Skeletal muscle satellite cell (primary cell): ENCODE data around the gene DOC2A.
A peak's percentile ranks its signal among the peaks of the same experiment; 100 is the strongest.

Experiments used
- H3K27me3 ChIP-seq: 2 replicates; pipeline ENCODE4 v1.7.0; 2013; ENCODE audit warnings: low read length; ENCODE audit not compliant: control insufficient read depth, insufficient read depth
- H3K36me3 ChIP-seq: 2 replicates; pipeline ENCODE4 v1.7.0; 2013; ENCODE audit warnings: mild to moderate bottlenecking, control low read depth, low read length; ENCODE audit not compliant: insufficient read depth
- H3K4me1 ChIP-seq: 2 replicates; pipeline ENCODE4 v1.7.0; 2013; ENCODE audit warnings: low read length; ENCODE audit not compliant: control insufficient read depth, insufficient read depth
- H3K4me2 ChIP-seq: 2 replicates; pipeline ENCODE4 v1.7.0; 2013; ENCODE audit warnings: mild to moderate bottlenecking, low read length
- H3K4me3 ChIP-seq: 2 replicates; pipeline ENCODE4 v1.7.0; 2013; ENCODE audit warnings: low read length
- H3K9ac ChIP-seq: 2 replicates; pipeline ENCODE4 v1.7.0; 2013; ENCODE audit warnings: mild to moderate bottlenecking, low read depth, low read length, moderate library complexity
- H3K9me3 ChIP-seq: replicated peaks from 2 replicates; pipeline ENCODE4 v1.7.0; 2013; ENCODE audit warnings: mild to moderate bottlenecking, control low read depth, low read length

The DOC2A gene

GRCh38 chr16:30009990-30010843 lies 610 bp downstream of the DOC2A start:
- H3K27me3 ChIP-seq, result peaks cover 32% of the 10 kb centered on the region
- peak overlapping the region; percentile 53 for H3K4me2 ChIP-seq
- H3K4me1 ChIP-seq, result peaks cover 6% of the 10 kb centered on the region
- no peak overlapping the region for H3K4me3 ChIP-seq
- H3K36me3 ChIP-seq, result peaks cover 5% of the 10 kb centered on the region
- no peaks in the 10 kb centered on the region for H3K9me3 ChIP-seq
- no peak overlapping the region for H3K9ac ChIP-seq

- peaks cover 5% of the 10 kb centered on the region for H3K36me3 ChIP-seq
- H3K9ac ChIP-seq, result no peak overlapping the region
- peaks cover 6% of the 10 kb centered on the region for H3K4me1 ChIP-seq
- H3K27me3 ChIP-seq, result peaks cover 32% of the 10 kb centered on the region
- H3K4me2 ChIP-seq, result no peak overlapping the region
- no peak overlapping the region for H3K4me3 ChIP-seq
- no peaks in the 10 kb centered on the region for H3K9me3 ChIP-seq
Measured at GRCh38 chr16:30009085-30009862, 1.6 kb downstream of the DOC2A start.

GRCh38 chr16:30007378-30007895 lies 3.4 kb downstream of the DOC2A start:
- Histone ChIP-seq H3K9me3 (no peaks in the 10 kb centered on the region), H3K36me3 (peaks cover 7% of the 10 kb centered on the region), H3K4me1 (peaks cover 6% of the 10 kb centered on the region), H3K9ac (no peak overlapping the region), H3K4me2 (no peak overlapping the region), H3K4me3 (no peak overlapping the region), H3K27me3 (peaks cover 32% of the 10 kb centered on the region)

DNA sequence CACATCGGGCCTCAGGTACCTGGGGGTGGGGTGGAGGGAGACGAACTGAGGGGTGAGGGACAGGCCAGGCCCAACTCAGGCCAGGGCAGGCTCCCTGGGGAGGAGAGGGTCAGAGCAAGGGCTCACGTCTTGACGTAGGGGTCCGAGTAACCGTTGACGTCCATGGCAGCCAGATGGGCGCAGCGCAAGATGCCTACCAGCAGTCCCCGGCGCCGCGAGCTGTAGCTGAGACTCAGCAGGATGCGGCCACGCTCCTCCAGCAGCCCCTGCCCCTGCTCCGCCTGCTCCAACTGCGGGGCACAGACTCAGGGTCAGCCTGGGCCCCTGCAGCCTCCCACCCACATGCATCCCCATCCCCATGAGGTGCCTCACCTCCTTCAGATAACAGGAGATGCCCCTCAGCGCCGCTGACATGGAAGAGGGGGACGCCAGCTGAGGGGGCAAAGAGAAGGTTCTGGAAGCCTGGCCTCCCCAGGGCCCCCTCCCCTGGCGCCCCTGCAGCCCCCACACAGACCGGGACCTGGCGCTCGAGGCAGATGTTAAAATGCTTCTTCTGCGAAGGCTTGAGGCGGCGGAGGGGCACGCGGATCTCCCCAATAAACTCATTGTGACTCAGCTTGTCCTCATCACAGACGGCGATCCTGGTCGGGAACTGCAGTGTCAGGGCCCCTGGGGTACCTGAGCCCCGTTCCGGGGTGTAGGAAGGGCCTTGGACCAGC lies 4.0 kb downstream of the DOC2A start:
- H3K9ac ChIP-seq, result no peak overlapping the region
- H3K4me2 ChIP-seq, result no peak overlapping the region
- peaks cover 6% of the 10 kb centered on the region for H3K4me1 ChIP-seq
- H3K9me3 ChIP-seq, result no peaks in the 10 kb centered on the region
- no peak overlapping the region for H3K4me3 ChIP-seq
- peaks cover 28% of the 10 kb centered on the region for H3K27me3 ChIP-seq
- H3K36me3 ChIP-seq, result peaks cover 13% of the 10 kb centered on the region

DNA sequence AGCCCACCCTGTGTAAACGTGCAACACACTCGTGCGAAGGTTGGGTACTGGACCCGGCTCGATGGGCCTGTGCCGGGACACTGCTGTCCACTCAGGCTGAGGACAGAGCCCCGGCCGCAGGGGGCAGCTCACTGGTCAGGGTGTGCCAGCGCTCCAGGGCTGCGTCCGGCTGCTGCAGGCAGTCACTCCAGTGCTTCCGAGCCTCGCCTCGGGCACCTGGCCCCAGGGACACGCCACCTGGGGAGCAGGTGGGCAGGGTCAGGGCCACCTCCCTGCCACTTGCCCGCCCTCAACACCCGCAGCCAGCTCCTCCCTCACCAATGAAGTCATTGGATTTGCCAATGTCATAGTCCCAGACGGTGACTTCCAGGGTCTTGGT lies 4.7 kb downstream of the DOC2A start:
- Histone ChIP-seq H3K4me2 (no peak overlapping the region), H3K9ac (no peak overlapping the region), H3K27me3 (peaks cover 23% of the 10 kb centered on the region), H3K4me3 (no peak overlapping the region), H3K9me3 (no peaks in the 10 kb centered on the region), H3K36me3 (peaks cover 18% of the 10 kb centered on the region), H3K4me1 (peaks cover 6% of the 10 kb centered on the region)

DNA sequence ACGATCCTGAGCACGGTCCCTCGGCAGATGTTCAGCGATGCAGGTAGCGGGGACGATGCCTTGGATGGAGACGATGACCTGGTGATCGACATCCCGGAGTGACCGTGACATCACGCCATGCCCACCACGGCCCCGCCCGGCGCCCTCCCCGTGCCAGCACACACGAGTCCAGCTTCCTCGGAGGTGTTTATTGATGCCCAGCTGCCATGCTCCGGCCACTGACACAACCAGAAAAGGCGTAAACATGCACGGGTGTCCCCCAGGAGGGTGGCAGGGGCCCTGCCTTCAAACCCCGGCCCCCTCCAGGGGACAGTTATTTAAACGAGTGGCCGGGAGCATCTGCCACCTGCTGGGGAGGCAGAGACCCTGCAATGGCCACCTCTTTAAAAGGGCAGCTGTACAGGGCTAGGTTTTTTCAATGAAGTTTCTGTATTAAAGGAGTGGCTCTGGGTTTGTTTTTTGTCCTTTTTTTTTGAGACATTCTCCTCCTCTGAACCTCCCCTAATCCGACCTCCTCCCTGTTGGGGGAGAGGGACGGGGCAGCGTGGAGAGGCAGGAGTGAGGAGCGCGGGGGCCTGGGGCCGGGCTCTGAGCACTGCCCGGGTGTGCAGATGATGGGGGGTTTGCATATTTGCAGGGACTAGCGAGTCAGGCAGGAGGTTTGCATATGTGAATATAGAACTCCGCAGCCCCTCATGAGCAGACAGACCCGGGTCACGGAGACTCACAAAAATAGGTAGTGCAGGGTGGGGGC lies 5.3 kb downstream of the DOC2A start:
- H3K27me3 ChIP-seq, result peaks cover 22% of the 10 kb centered on the region
- no peaks in the 10 kb centered on the region for H3K9me3 ChIP-seq
- H3K4me1 ChIP-seq, result peaks cover 3% of the 10 kb centered on the region
- H3K4me2 ChIP-seq, result no peak overlapping the region
- peaks cover 18% of the 10 kb centered on the region for H3K36me3 ChIP-seq
- no peak overlapping the region for H3K9ac ChIP-seq
- H3K4me3 ChIP-seq, result no peak overlapping the region

- no peaks in the 10 kb centered on the region for H3K9me3 ChIP-seq
- peaks cover 20% of the 10 kb centered on the region for H3K36me3 ChIP-seq
- no peaks in the 10 kb centered on the region for H3K4me1 ChIP-seq
- H3K27me3 ChIP-seq, result peaks cover 15% of the 10 kb centered on the region
- H3K4me2 ChIP-seq, result no peak overlapping the region
- H3K4me3 ChIP-seq, result no peak overlapping the region
- no peak overlapping the region for H3K9ac ChIP-seq
Measured at GRCh38 chr16:30004811-30005242, 6.0 kb downstream of the DOC2A start.

DNA sequence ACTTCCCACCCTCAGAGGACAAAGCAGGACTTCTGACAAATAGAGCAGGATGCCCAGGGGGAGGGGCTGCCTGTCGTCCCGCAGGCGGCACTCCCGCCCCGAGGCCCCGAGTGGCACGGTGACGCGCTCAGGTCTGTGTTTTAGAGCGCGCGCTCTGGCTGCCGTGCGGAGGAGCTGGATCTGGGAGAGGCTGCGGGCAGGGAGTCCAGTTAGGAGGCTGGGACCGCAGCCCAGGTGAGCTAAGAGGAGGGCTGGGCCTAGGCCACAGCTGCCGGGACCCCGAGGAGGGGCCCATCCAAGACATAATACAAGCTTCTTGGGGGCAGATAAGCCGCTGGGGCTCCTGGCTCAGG lies 6.4 kb downstream of the DOC2A start:
- no peak overlapping the region for H3K4me3 ChIP-seq
- no peaks in the 10 kb centered on the region for H3K9me3 ChIP-seq
- H3K27me3 ChIP-seq, result peaks cover 10% of the 10 kb centered on the region
- H3K9ac ChIP-seq, result no peak overlapping the region
- no peaks in the 10 kb centered on the region for H3K4me1 ChIP-seq
- peaks cover 24% of the 10 kb centered on the region for H3K36me3 ChIP-seq
- no peak overlapping the region for H3K4me2 ChIP-seq

DNA sequence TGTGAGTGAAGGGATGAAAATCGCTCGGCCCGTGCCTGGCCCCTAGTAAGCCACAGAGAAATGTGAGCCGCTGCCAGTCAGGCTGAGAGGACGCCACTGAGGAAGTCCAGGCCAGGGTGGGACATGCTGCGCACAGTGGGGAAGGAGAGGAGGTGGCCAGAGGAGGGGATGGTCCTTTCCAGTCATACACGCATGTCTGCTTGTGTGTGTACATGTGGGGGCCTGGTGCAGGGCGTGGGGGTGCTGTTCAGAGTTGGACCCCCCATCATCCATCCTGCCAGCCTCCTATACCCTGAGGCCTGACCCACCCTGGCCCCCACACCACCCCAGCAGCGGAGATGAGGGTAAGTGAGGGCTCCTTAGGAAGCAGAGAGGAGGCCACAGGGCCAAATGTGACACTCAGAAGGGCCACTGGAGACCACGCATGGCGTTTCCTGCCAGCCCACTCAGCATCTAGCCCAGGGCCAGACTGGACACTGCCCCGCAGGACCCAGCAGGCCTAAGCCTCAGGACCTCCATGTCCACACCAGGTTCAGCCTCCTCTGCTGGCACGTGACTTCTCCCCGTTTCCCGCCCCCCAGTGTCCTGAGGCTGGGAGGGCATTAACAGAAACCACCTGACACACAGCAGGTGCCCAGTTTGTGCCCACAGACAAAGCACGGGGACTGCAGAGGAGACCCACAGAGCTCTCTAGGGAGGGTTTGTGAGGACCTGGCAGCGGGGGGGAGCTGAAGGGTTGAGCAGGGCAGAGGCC lies 7.0 kb downstream of the DOC2A start:
- Histone ChIP-seq H3K36me3 (peaks cover 27% of the 10 kb centered on the region), H3K27me3 (peaks cover 5% of the 10 kb centered on the region), H3K9ac (no peak overlapping the region), H3K4me1 (no peaks in the 10 kb centered on the region), H3K4me3 (no peak overlapping the region), H3K9me3 (no peaks in the 10 kb centered on the region), H3K4me2 (no peak overlapping the region)

- Histone ChIP-seq H3K4me3 (no peak overlapping the region), H3K36me3 (peaks cover 28% of the 10 kb centered on the region)
Measured at GRCh38 chr16:30002614-30003346, 8.0 kb downstream of the DOC2A start.

More at GRCh38 chr16:30002614-30003346, 8.0 kb downstream of the DOC2A start:
- Histone ChIP-seq H3K9me3 (no peaks in the 10 kb centered on the region), H3K4me2 (no peak overlapping the region), H3K27me3 (peaks cover 3% of the 10 kb centered on the region), H3K4me1 (no peaks in the 10 kb centered on the region), H3K9ac (no peak overlapping the region)
